Neuronal stem cell (in vitro differentiated cells): ENCODE measurements around the gene ECPAS.
"Not testable (repeated sequence)": the region's sequence is repeated elsewhere in the genome, so short reads cannot be mapped to it uniquely, and the experiment has no call there.

Source experiments
- DNase-seq: peaks from one replicate; pipeline ENCODE4 v3.0.0-alpha.2; 2013; ENCODE audit warnings: low spot score
- H2AFZ ChIP-seq: one replicate; pipeline ENCODE4 v1.6.1; 2013; ENCODE audit warnings: mild to moderate bottlenecking, low read length, inconsistent platforms
- H2AK5ac ChIP-seq: 2 replicates; pipeline ENCODE4 v1.6.1; 2013; ENCODE audit warnings: low read depth, mild to moderate bottlenecking, inconsistent platforms, low read length, moderate library complexity, mixed read lengths
- H2BK120ac ChIP-seq: 2 replicates; pipeline ENCODE4 v1.6.1; 2013; ENCODE audit warnings: low read depth, mild to moderate bottlenecking, inconsistent platforms, low read length, moderate library complexity, mixed read lengths
- H2BK12ac ChIP-seq: one replicate; pipeline ENCODE4 v1.6.1; 2013; ENCODE audit warnings: low read length, inconsistent platforms
- H2BK15ac ChIP-seq: 2 replicates; pipeline ENCODE4 v1.6.1; 2013; ENCODE audit warnings: mild to moderate bottlenecking, low read length, inconsistent platforms, mixed read lengths
- H2BK5ac ChIP-seq: one replicate; pipeline ENCODE4 v1.6.1; 2013; ENCODE audit warnings: inconsistent platforms, mild to moderate bottlenecking, low read length, moderate library complexity
- H3K14ac ChIP-seq: one replicate; pipeline ENCODE4 v1.6.1; 2013; ENCODE audit warnings: low read length, inconsistent platforms
- H3K18ac ChIP-seq: 2 replicates; pipeline ENCODE4 v1.6.1; 2013; ENCODE audit warnings: low read length, inconsistent platforms
- H3K23ac ChIP-seq: 2 replicates; pipeline ENCODE4 v1.6.1; 2013; ENCODE audit warnings: low read depth, mild to moderate bottlenecking, mixed read lengths, low read length, inconsistent platforms; ENCODE audit not compliant: poor library complexity
- H3K27ac ChIP-seq: replicated peaks from 3 replicates; pipeline ENCODE4 v1.5.1; 2013; ENCODE audit warnings: low read length, inconsistent platforms
- H3K27me3 ChIP-seq, 3 experiments: 2 replicates each; pipeline ENCODE4 v1.6.1; 2013; ENCODE audit warnings: low read length in 3 of 3, mild to moderate bottlenecking in 2 of 3, inconsistent platforms in 1 of 3, low read depth in 1 of 3, mixed read lengths in 1 of 3, moderate library complexity in 1 of 3; ENCODE audit not compliant: control insufficient read depth in 3 of 3, insufficient read depth in 3 of 3
- H3K36me3 ChIP-seq, 2 donors: replicated peaks in 1 of 2; 2 replicates each; pipeline ENCODE4 v1.6.1; 2013; ENCODE audit warnings: low read length in 2 of 2; ENCODE audit not compliant: control insufficient read depth in 2 of 2, insufficient read depth in 2 of 2
- H3K4ac ChIP-seq: 2 replicates; pipeline ENCODE4 v1.6.1; 2013; ENCODE audit warnings: inconsistent platforms, mild to moderate bottlenecking, low read length, moderate library complexity
- H3K4me1 ChIP-seq, 2 donors: 1 replicate in 1 of 2; 2 replicates in 1 of 2; pipeline ENCODE4 v1.6.1; 2013; ENCODE audit warnings: low read length in 2 of 2, low read depth in 1 of 2; ENCODE audit not compliant: control insufficient read depth in 2 of 2, insufficient read depth in 1 of 2
- H3K4me2 ChIP-seq: one replicate; pipeline ENCODE4 v1.6.1; 2013; ENCODE audit warnings: mild to moderate bottlenecking, low read length, inconsistent platforms; ENCODE audit not compliant: insufficient read depth, poor library complexity, severe bottlenecking
- H3K4me3 ChIP-seq, 2 donors: 2 replicates each; pipeline ENCODE4 v1.5.1; 2013; ENCODE audit warnings: low read length in 2 of 2, mild to moderate bottlenecking in 2 of 2, inconsistent platforms in 1 of 2, moderate library complexity in 1 of 2
- H3K79me1 ChIP-seq: one replicate; pipeline ENCODE4 v1.6.1; 2013; ENCODE audit warnings: low read depth, mild to moderate bottlenecking, inconsistent platforms, low read length, moderate library complexity
- H3K9ac ChIP-seq: one replicate; pipeline ENCODE4 v1.6.1; 2013; ENCODE audit warnings: mild to moderate bottlenecking, low read depth, low read length, inconsistent platforms; ENCODE audit not compliant: poor library complexity
- H3K9me3 ChIP-seq, 2 donors: replicated peaks in 1 of 2; 2 replicates each; pipeline versions ENCODE3 to v1.6.1; 2013; ENCODE audit warnings: low read length in 2 of 2, mild to moderate bottlenecking in 2 of 2, inconsistent platforms in 1 of 2, low read depth in 1 of 2, mixed read lengths in 1 of 2, moderate library complexity in 1 of 2; ENCODE audit not compliant: control insufficient read depth in 2 of 2, insufficient read depth in 1 of 2
- H4K8ac ChIP-seq: one replicate; pipeline ENCODE4 v1.6.1; 2013; ENCODE audit warnings: low read depth, mild to moderate bottlenecking, inconsistent platforms, low read length, moderate library complexity
- H4K91ac ChIP-seq: one replicate; pipeline ENCODE4 v1.6.1; 2013; ENCODE audit warnings: low read length, low read depth, mild to moderate bottlenecking, inconsistent platforms; ENCODE audit not compliant: poor library complexity
- WGBS, 2 donors: extraction: QIAGEN DNeasy Blood & Tissue Kit; methylation state at CpG; one replicate each; pipeline ENCODE4 v1.1.7; 2013; ENCODE audit warnings: missing lambda C conversion rate in 2 of 2, mixed read lengths in 1 of 2; ENCODE audit not compliant: insufficient read length in 2 of 2, insufficient replicate concordance in 1 of 2; ENCODE audit errors: extremely low coverage in 2 of 2; 5-methylcytosine and 5-hydroxymethylcytosine counted together

The ECPAS gene

GRCh38 chr9:111516061-111516465, 31.9 kb upstream of the ECPAS start:
- Histone ChIP-seq H4K8ac (no peak overlapping the region), H3K27ac (no peak overlapping the region), H2BK5ac (no peak overlapping the region), H2BK12ac (no peak overlapping the region), H2AK5ac (no peak overlapping the region), H3K14ac (no peak overlapping the region), H3K9ac (no peak overlapping the region), H3K18ac (no peak overlapping the region), H3K4ac (no peak overlapping the region), H3K9me3 (peaks cover 0 to 2% of the 10 kb centered on the region in 2 donors), H3K23ac (no peak overlapping the region), H2AFZ (peak overlapping the region; percentile 76), H2BK15ac (no peak overlapping the region), H3K36me3 (no peaks in the 10 kb centered on the region), H3K4me1 (no peaks in the 10 kb centered on the region), H3K4me3 (no peak overlapping the region), H4K91ac (no peak overlapping the region), H3K79me1 (no peaks in the 10 kb centered on the region), H3K27me3 (no peaks in the 10 kb centered on the region), H3K4me2 (no peak overlapping the region), H2BK120ac (no peak overlapping the region)
- WGBS, 2 donors, result no CpG with 5 or more reads among the region's 2 CpGs
- DNase-seq, result no peak

GRCh38 chr9:111514967-111515366, 30.8 kb upstream of the ECPAS start:
- Histone ChIP-seq H2BK12ac (no peak overlapping the region), H3K79me1 (no peaks in the 10 kb centered on the region), H3K14ac (no peak overlapping the region), H3K4me2 (no peak overlapping the region), H3K18ac (no peak overlapping the region), H4K8ac (no peak overlapping the region), H3K4me1 (no peaks in the 10 kb centered on the region), H3K27ac (no peak overlapping the region), H3K36me3 (no peaks in the 10 kb centered on the region), H3K23ac (no peak overlapping the region), H4K91ac (no peak overlapping the region), H2BK5ac (no peak overlapping the region), H2AFZ (no peak overlapping the region), H3K9me3 (peaks cover 0 to 2% of the 10 kb centered on the region in 2 donors), H2AK5ac (no peak overlapping the region), H2BK15ac (no peak overlapping the region), H3K9ac (no peak overlapping the region), H3K27me3 (no peaks in the 10 kb centered on the region), H3K4me3 (no peak overlapping the region), H2BK120ac (no peak overlapping the region), H3K4ac (no peak overlapping the region)
- DNase-seq, result no peak

DNA sequence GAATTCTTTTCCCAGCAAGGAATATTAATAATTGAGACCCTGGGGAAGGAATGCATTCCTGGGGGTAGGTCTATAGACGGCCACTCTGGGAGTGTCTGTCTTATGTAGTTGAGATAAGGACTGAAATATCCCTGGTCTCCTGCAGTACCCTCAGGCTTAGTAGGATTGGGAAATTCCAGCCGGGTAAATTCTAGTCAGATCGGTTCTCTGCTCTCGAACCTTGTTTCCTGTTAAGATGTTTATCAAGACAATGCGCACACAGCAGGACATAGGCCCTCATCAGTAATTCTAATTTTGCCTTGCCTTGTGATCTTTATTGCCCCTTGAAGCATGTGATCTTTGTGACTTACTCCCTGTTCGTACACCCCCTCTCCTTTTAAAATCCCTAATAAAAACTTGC, 27.4 kb upstream of the ECPAS start:
- H3K27ac ChIP-seq, H3K23ac ChIP-seq, DNase-seq, H3K36me3 ChIP-seq, H3K4me1 ChIP-seq, H3K18ac ChIP-seq, H3K27me3 ChIP-seq, H4K8ac ChIP-seq, H3K9ac ChIP-seq, H3K9me3 ChIP-seq, H4K91ac ChIP-seq, H3K4me3 ChIP-seq, H2AK5ac ChIP-seq, H2BK5ac ChIP-seq, H3K4ac ChIP-seq, H3K79me1 ChIP-seq, H2BK15ac ChIP-seq, H2BK120ac ChIP-seq, H3K14ac ChIP-seq, H2BK12ac ChIP-seq, H2AFZ ChIP-seq, H3K4me2 ChIP-seq: not testable (repeated sequence)
- no CpG with 5 or more reads among the region's 6 CpGs for WGBS, 2 donors

DNA sequence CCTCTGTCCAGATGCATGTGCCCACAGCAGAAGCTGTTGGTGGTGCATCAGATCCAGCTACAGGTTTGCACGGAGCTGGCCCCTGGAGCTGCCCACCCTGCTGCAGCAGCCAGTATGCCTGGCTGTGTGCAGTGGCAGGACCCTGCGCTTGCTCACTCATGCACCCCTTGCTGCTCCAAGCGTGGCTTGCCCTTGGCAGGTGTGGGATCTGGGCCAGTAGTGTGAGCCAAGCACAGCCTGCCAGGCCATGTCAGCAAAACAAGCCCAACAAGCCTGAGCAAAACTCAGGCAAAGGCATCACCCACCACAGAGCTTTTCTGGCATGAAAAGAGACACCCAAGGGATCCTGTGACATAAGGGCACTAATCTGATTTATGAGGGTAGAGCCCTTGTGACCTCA, 18.3 kb upstream of the ECPAS start:
- Histone ChIP-seq H4K8ac (no peak overlapping the region), H3K14ac (peak overlapping the region; percentile 95), H2BK5ac (no peak overlapping the region), H3K27me3 (no peaks in the 10 kb centered on the region), H3K9ac (no peak overlapping the region), H4K91ac (no peak overlapping the region), H2BK12ac (no peak overlapping the region), H2BK120ac (no peak overlapping the region), H3K23ac (peak overlapping the region; percentile 98), H3K18ac (peak overlapping the region; percentile 64), H3K36me3 (no peaks in the 10 kb centered on the region), H3K27ac (no peak overlapping the region), H2AFZ (no peak overlapping the region), H3K4ac (no peak overlapping the region), H2AK5ac (peak overlapping the region; percentile 54), H3K4me2 (no peak overlapping the region), H3K4me3 (peak overlapping the region in 1 of 2 donors; percentile 36), H2BK15ac (no peak overlapping the region), H3K4me1 (no peaks in the 10 kb centered on the region), H3K9me3 (no peaks in the 10 kb centered on the region), H3K79me1 (no peaks in the 10 kb centered on the region)
- WGBS, 2 donors, result no CpG with 5 or more reads among the region's 3 CpGs
- no peak for DNase-seq
